MM.1S (cell line): ENCODE data around the gene CCDC93.

Experiments used
- EZH2 ChIP-seq: fragments of 300-600 bp; sonication (generic); optimal IDR thresholded peaks from 2 replicates; pipeline ENCODE3; 2017; ENCODE audit warnings: low read depth, mild to moderate bottlenecking, antibody characterized with exemption, low read length, mixed read lengths
- TF ChIP-seq, protein P1 (sequence below): fragments of 300-600 bp; sonication (generic); IDR thresholded peaks from 2 replicates; pipeline ENCODE4 v1.5.1; 2016; ENCODE audit warnings: antibody characterized with exemption, low read length, mixed read lengths

DNA sequence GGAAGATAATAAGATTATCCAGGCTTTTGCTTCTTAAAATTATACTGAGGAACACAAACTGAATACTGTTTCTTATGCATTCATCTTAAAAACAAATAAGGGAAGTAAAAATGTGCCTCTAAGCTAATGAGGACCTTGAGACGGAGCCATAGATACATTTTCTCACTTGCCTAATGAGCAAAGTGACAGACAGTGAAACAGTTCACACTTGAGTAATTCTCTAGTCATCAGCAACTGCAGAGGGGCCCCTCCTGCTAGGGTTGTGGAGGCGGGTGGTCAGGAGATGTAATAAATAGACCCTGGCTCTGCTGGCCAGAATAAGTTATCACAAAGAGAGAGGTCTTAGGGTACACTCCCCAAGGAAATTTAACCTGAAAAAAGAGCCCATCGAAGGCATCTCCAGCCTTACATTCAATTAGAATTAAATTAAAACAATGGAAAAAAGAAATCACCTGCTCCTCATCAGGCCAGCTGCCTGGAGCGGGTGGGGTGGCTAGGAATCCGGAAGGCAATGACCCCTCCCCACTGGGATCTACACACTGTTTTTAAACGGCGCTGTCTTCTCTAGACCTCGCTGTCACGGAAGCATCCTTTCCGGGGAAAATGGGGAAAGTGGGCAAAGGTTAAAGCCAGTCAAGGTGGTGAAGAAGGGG lies 41.8 kb upstream of the CCDC93 start:
- TF ChIP-seq, protein P1, sequence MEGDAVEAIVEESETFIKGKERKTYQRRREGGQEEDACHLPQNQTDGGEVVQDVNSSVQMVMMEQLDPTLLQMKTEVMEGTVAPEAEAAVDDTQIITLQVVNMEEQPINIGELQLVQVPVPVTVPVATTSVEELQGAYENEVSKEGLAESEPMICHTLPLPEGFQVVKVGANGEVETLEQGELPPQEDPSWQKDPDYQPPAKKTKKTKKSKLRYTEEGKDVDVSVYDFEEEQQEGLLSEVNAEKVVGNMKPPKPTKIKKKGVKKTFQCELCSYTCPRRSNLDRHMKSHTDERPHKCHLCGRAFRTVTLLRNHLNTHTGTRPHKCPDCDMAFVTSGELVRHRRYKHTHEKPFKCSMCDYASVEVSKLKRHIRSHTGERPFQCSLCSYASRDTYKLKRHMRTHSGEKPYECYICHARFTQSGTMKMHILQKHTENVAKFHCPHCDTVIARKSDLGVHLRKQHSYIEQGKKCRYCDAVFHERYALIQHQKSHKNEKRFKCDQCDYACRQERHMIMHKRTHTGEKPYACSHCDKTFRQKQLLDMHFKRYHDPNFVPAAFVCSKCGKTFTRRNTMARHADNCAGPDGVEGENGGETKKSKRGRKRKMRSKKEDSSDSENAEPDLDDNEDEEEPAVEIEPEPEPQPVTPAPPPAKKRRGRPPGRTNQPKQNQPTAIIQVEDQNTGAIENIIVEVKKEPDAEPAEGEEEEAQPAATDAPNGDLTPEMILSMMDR: no peak
- no peak for TF ChIP-seq EZH2
